Neural crest cell (in vitro differentiated cells): ENCODE measurements around the gene SUGCT. TPM values are rescaled to one million over a fixed set of nuclear protein-coding genes. Genes with fewer than 3 reads are reported as not detected.

Experiments used
- DNase-seq: peaks from one replicate; pipeline ENCODE4 v3.0.0; 2021; ENCODE audit warnings: low read depth, mixed read lengths, low spot score
- H3K27ac Mint-ChIP-seq: one replicate; pipeline ENCODE4 v1.8.0; 2021; ENCODE audit warnings: mild to moderate bottlenecking, mixed read lengths; ENCODE audit not compliant: unreplicated experiment
- H3K27me3 Mint-ChIP-seq: 2 replicates; pipeline ENCODE4 v1.8.0; 2021; ENCODE audit warnings: low read depth, mild to moderate bottlenecking, mixed read lengths
- H3K36me3 Mint-ChIP-seq: 2 replicates; pipeline ENCODE4 v1.8.0; 2021; ENCODE audit warnings: low read depth, mild to moderate bottlenecking, mixed read lengths
- H3K4me1 Mint-ChIP-seq: 2 replicates; pipeline ENCODE4 v1.8.0; 2021; ENCODE audit warnings: mixed read lengths
- H3K4me3 Mint-ChIP-seq: one replicate; pipeline ENCODE4 v1.8.0; 2021; ENCODE audit warnings: mild to moderate bottlenecking, mixed read lengths
- H3K9me3 Mint-ChIP-seq: 2 replicates; pipeline ENCODE4 v1.8.0; 2021; ENCODE audit warnings: mixed read lengths
- CTCF ChIP-seq: fragments of 200-600 bp; sonication (generic); conservative IDR thresholded peaks from 2 replicates; pipeline ENCODE4 v1.5.0; 2021; ENCODE audit warnings: antibody characterized with exemption, mild to moderate bottlenecking
- total RNA-seq: library from RNA; stranded (reverse); gene quantifications from 2 replicates; pipeline ENCODE4 v1.2.1, GENCODE V29; 2021

The SUGCT gene
- total RNA-seq, 1 donor from 2014 or later = 5.9 TPM

- Mint-ChIP-seq H3K4me3 (no peak overlapping the region), H3K27ac (no peak overlapping the region), H3K36me3 (peaks cover 9% of the 10 kb centered on the region), H3K27me3 (no peaks in the 10 kb centered on the region), H3K9me3 (peaks cover 4% of the 10 kb centered on the region), H3K4me1 (no peaks in the 10 kb centered on the region)
- no peak for DNase-seq
- TF ChIP-seq CTCF = no peak
Observed at GRCh38 chr7:40889539-40889938, 754.7 kb downstream of the SUGCT start.

DNA sequence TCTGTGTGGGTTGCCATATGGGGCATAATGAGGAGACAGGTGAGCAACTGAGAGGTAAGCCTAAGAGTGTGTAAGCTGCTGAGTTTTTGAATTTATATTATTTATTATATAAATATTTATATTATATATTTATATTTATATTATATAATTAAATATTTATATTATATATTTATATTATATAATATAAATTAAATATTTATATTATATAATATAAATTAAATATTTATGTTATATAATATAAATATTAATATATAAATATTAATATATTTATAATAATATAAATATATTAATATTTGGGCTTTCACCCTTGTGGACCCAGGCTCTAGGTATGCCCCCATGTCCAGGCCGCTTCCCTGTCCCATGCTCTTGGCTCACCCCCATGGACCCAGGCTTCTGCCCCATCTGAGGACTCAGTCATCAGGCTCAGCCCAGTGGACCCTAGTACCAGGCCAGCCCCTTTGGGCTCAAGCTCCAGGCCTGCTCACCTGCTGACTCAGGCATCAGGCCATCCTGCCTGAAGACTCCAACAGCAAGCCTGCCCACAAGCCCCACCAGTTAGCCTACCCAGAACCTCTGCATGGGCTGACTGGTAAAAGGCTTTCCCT lies 755.4 kb downstream of the SUGCT start:
- H3K4me1 Mint-ChIP-seq = no peaks in the 10 kb centered on the region
- H3K4me3 Mint-ChIP-seq = no peak overlapping the region
- TF ChIP-seq CTCF = no peak
- peaks cover 7% of the 10 kb centered on the region for H3K9me3 Mint-ChIP-seq
- DNase-seq = no peak
- no peak overlapping the region for H3K27ac Mint-ChIP-seq
- no peaks in the 10 kb centered on the region for H3K27me3 Mint-ChIP-seq
- peaks cover 12% of the 10 kb centered on the region for H3K36me3 Mint-ChIP-seq

DNA sequence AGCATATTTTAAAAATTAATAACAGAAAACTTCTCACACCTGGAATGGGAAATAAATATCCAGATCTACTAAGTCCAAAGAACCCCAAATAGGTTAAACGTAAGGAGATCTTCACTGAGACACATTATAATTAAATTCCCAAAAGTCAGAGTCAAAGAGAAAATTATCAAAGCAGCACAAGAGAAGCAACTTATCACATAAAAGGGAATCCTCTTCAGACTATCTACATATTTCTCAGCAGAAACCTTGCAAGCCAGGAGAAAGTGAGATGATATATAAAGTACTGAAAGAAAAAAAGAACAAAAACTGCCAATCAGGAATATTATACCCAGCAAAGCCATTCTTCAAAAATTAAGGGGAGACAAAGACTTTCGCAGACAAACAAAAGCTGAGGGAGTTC lies 756.4 kb downstream of the SUGCT start:
- Mint-ChIP-seq H3K4me1 (no peaks in the 10 kb centered on the region), H3K4me3 (no peak overlapping the region), H3K36me3 (peaks cover 12% of the 10 kb centered on the region), H3K9me3 (peaks cover 7% of the 10 kb centered on the region), H3K27me3 (no peaks in the 10 kb centered on the region), H3K27ac (no peak overlapping the region)
- DNase-seq = no peak
- TF ChIP-seq CTCF = no peak

- Mint-ChIP-seq H3K4me3 (no peak overlapping the region), H3K27me3 (no peaks in the 10 kb centered on the region), H3K27ac (no peak overlapping the region), H3K4me1 (no peaks in the 10 kb centered on the region), H3K9me3 (peaks cover 7% of the 10 kb centered on the region), H3K36me3 (peaks cover 6% of the 10 kb centered on the region)
- no peak for TF ChIP-seq CTCF
- no peak for DNase-seq
Observed at GRCh38 chr7:40899151-40899550, 764.3 kb downstream of the SUGCT start.

- H3K4me3 Mint-ChIP-seq = no peak overlapping the region
- H3K9me3 Mint-ChIP-seq = peaks cover 6% of the 10 kb centered on the region
- H3K36me3 Mint-ChIP-seq = peaks cover 5% of the 10 kb centered on the region
- no peaks in the 10 kb centered on the region for H3K27me3 Mint-ChIP-seq
- no peak for DNase-seq
- no peaks in the 10 kb centered on the region for H3K4me1 Mint-ChIP-seq
- TF ChIP-seq CTCF = no peak
- H3K27ac Mint-ChIP-seq = no peak overlapping the region
Observed at GRCh38 chr7:40899636-40900507, 765.1 kb downstream of the SUGCT start.
